IPS-18a (cell line): ENCODE data around the gene OCA2.
"Not testable (repeated sequence)": the region's sequence is repeated elsewhere in the genome, so short reads cannot be mapped to it uniquely, and the experiment has no call there.

ENCODE experiments used
- H3K27ac ChIP-seq: one replicate; pipeline ENCODE4 v1.5.1; 2013; ENCODE audit warnings: low read length
- H3K27me3 ChIP-seq: one replicate; pipeline ENCODE4 v1.6.1; 2013; ENCODE audit warnings: mild to moderate bottlenecking, low read length; ENCODE audit not compliant: control insufficient read depth, insufficient read depth
- H3K36me3 ChIP-seq: one replicate; pipeline ENCODE4 v1.6.1; 2013; ENCODE audit warnings: low read depth, low read length; ENCODE audit not compliant: control insufficient read depth
- H3K4me1 ChIP-seq: one replicate; pipeline ENCODE4 v1.6.1; 2013; ENCODE audit warnings: low read depth, low read length; ENCODE audit not compliant: control insufficient read depth
- H3K4me3 ChIP-seq: one replicate; pipeline ENCODE4 v1.5.1; 2013; ENCODE audit warnings: low read length
- H3K9ac ChIP-seq: one replicate; pipeline ENCODE4 v1.6.1; 2013; ENCODE audit warnings: mild to moderate bottlenecking, low read length, moderate library complexity
- H3K9me3 ChIP-seq: one replicate; pipeline ENCODE4 v1.6.1; 2013; ENCODE audit warnings: low read depth, low read length; ENCODE audit not compliant: control insufficient read depth

The OCA2 gene

DNA sequence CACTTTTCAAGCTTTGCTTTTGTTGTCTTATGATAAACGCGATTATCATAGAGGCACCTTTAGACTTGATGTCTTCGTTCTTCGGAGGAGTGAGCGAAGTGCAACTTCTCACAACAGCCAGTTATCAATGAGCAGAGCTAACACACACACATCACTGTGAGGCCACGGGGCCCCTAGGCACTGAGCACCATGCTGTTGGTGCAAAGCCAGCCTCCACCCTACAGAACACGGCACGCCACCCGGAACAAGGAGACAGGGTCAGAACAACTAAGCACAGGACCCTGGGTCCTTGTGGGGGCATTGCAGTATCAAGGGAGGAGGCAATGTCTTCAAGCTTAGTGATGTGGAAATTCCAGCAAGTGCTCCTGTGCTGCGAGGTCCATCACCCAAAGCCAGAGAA, 244.5 kb downstream of the OCA2 start:
- H3K9ac ChIP-seq: no peak overlapping the region
- H3K4me3 ChIP-seq: no peak overlapping the region
- H3K9me3 ChIP-seq: no peaks in the 10 kb centered on the region
- no peaks in the 10 kb centered on the region for H3K36me3 ChIP-seq
- H3K27me3 ChIP-seq: no peaks in the 10 kb centered on the region
- H3K4me1 ChIP-seq: no peaks in the 10 kb centered on the region
- no peak overlapping the region for H3K27ac ChIP-seq

DNA sequence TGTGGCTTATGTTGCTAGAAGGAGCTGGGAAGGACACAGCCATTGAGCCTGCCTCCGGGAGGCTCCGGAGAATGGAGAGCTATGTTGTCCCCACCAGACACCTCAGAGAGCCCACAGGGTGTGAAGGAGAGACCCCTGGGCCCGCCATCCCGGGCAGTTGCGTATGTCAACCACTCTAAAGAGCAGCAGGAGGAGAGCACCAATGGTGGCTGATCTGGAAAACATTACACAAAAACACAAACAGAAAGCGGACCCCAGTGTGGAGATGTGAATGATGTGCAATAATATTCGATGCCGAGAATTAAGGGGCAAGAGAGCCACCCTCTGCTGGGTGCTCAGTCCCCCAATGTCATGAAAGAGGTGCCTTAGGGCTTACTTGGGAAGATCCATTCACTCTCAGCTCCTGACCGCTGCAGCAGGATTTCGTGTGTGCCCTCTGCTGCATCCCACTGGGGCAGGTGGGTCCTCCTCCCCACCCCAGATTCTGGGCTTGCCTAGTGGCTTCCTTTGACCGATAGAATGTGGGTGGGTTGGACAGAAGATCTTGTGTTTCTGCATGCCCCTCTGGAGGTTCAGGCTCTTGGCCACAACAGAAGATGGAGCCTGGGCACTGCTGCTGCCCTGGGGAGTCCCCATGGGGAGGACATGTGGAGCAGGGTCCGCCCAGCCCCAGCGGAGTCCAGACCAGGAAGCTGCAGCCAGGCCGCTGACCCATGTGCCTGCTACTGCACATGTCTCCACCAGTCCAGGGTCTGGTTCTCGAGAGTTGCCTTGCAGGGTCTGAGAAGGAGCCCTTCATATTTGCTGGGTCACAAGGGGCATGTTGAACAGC, 245.3 kb downstream of the OCA2 start:
- H3K4me1 ChIP-seq: no peaks in the 10 kb centered on the region
- no peaks in the 10 kb centered on the region for H3K9me3 ChIP-seq
- H3K27ac ChIP-seq: no peak overlapping the region
- H3K36me3 ChIP-seq: no peaks in the 10 kb centered on the region
- no peak overlapping the region for H3K4me3 ChIP-seq
- H3K27me3 ChIP-seq: no peaks in the 10 kb centered on the region
- H3K9ac ChIP-seq: no peak overlapping the region

DNA sequence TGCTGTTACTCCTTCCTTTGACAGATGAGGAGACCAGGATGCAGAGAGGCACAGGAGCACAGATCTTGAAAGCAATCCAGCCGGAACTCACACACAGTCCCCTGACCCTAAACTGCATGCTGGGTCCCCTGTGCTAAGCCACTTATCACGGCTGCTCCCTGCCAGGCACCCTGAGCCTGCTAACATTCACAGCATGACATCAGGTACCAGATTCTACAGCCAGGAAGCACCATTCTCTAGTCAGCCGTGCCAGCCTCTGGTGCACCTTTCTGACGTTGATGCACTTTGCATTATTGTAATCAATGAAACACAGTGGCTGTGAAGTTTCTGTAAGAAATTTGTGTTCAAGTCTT, 247.3 kb downstream of the OCA2 start:
- Histone ChIP-seq H3K36me3 (no peaks in the 10 kb centered on the region), H3K27ac (no peak overlapping the region), H3K27me3 (no peaks in the 10 kb centered on the region), H3K9ac (no peak overlapping the region), H3K4me1 (no peaks in the 10 kb centered on the region), H3K4me3 (no peak overlapping the region), H3K9me3 (no peaks in the 10 kb centered on the region)

DNA sequence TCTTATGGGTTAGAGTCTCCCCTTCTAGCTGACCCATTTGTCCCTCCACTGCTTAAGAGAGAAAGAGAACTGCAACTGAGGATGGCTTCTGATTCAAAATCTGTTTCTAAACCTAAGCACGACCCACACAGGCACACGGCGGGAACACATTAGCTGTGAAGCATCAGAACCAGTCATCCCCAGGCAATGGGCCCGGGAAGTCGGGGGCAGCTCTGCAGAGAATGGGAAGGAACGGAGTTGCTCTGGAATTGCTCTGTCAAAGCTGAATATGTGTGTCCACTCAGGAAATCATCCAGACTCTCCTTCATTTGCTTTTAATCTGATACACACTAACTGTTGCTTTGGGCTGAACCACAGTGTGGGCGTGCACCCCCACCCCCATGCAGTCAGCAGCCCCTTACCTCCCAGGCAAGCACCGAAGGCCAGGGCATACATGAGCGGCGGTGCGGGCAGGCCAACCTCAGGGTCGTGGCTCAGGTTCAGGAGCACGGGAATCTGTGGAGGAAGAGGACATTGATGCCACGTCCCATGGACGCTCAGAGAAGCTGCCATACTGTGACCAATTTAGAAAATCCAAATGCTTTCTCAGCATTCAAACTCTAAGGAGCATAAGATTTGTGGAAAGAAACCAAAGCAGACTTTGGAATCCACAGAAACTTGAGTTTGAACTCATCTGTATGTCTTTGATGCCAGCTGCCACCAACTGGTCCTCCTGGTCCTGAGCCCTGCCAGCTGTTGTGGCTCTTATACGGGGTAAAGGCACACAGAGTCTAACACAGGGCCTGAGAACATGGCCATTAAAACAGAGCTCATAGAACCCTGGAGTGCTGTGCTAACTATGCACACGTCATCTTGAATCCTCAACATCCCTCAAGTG, 247.9 kb downstream of the OCA2 start:
- no peaks in the 10 kb centered on the region for H3K27me3 ChIP-seq
- H3K4me1 ChIP-seq: no peaks in the 10 kb centered on the region
- H3K4me3 ChIP-seq: no peak overlapping the region
- no peak overlapping the region for H3K27ac ChIP-seq
- H3K9me3 ChIP-seq: no peaks in the 10 kb centered on the region
- H3K9ac ChIP-seq: no peak overlapping the region
- H3K36me3 ChIP-seq: no peaks in the 10 kb centered on the region

DNA sequence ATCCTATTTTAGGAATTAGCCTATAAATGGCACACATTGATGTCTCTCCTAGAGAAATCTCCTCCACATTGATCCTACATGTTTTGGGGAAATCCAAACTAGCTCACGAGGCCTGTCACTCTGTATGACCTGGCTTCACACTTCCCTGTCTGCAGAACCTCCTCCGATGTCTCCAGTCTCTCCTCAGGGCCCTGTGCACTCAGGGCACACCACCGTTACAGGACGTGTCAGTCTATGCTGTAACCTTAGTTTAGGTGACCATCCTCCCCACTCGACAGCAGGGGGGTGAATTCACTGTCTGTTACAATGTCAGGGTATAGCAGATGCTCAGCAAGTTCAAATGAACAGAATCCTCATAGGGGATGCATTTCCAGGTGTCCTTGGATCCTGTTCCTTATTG, 249.1 kb downstream of the OCA2 start:
- Histone ChIP-seq H3K36me3 (no peaks in the 10 kb centered on the region), H3K27me3 (no peaks in the 10 kb centered on the region), H3K27ac (no peak overlapping the region), H3K4me1 (no peaks in the 10 kb centered on the region), H3K4me3 (no peak overlapping the region), H3K9me3 (no peaks in the 10 kb centered on the region), H3K9ac (no peak overlapping the region)

DNA sequence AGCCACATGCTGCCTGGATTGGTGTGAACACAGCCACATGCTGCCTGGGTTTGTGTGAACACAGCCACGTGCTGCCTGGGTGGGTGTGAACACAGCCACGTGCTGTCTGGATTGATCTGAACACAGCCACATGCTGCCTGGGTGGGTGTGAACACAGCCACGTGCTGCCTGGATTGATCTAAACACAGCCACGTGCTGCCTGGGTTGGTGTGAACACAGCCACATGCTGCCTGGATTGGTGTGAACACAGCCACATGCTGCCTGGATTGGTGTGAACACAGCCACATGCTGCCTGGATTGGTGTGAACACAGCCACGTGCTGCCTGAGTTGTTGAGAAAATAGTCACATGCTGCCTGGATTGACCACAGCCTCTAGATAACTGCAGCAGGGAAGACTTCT, 250.2 kb downstream of the OCA2 start:
- H3K4me3 ChIP-seq, H3K4me1 ChIP-seq, H3K9ac ChIP-seq, H3K27ac ChIP-seq, H3K27me3 ChIP-seq, H3K9me3 ChIP-seq, H3K36me3 ChIP-seq: not testable (repeated sequence)

DNA sequence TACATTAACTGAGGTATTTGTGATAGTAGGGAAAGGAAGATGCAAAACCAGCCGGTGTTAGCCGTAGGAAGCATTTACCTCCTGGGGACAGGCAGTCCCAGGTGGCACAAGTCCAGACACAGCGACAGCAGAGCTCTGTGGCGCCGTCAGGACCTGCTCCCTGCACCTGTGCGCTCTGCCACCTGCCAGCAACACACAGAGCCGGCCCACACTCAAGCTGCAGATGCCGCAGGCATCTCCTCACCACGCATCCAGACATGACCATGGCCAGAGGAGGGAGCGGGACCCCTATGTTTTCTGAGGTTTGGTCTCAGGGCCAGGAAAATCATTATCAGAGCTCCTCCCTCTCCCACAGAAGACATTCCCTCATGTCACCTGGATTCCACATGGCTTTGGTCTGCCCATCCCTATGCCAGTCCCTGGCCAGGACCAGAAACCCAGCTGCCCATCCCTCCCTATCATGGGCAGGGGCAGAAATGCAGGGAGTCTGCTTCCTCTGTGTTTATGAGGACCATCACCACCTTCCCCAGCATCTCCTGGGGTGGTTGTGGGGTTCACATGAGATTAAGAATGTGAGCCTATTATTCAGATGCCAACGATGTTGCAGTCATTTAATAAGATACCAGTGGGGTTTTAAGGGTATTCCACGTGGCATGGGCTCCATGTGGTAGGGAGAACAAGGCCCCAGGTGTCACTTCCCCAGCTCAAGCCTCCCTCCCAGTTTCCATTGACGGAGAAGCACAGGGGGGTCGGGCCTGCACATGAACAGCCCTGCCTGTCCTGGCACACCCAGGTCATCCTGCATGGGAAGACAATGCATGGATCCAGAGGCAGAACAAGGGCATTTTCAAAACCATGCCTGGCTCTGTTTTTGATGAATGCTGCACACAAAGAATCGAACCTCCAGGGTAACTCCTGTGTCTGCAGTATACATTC, 251.1 kb downstream of the OCA2 start:
- Histone ChIP-seq H3K27me3 (no peaks in the 10 kb centered on the region), H3K4me1 (no peaks in the 10 kb centered on the region), H3K27ac (no peak overlapping the region), H3K9ac (no peak overlapping the region), H3K4me3 (no peak overlapping the region), H3K36me3 (no peaks in the 10 kb centered on the region), H3K9me3 (no peaks in the 10 kb centered on the region)

DNA sequence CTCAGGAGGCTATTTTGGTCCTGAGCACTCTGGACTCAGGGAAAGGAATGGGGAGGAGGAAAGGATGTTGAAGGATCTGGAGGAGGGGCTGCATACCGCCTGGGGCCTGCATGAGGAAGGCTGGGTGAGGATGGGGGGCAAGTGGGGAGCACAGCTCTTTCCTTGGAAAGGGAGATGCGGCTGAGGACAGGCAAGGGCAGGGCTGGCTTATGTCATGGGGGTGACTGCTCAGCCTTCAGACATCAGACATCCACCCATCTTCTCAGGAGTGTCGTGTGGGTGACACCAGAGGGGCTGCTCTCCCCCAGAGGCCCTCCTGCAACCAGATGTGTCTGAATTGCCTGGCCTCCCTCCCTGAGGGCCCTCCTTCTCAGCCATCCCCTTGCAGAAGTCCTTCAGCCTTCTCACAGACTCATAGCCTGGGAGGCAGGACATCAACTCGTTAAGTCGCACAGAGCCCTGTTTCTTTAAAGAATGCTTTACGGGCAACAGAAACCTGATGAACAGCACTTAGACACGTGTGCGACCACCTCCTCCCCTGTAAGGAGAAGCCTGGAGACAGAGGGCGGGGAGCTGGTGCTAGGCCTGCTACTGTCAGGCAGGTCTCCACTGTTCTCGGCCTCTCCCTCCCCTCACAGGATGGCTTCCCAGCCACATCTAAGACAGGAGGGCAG, 252.3 kb downstream of the OCA2 start:
- no peaks in the 10 kb centered on the region for H3K9me3 ChIP-seq
- no peak overlapping the region for H3K4me3 ChIP-seq
- H3K36me3 ChIP-seq: no peaks in the 10 kb centered on the region
- no peaks in the 10 kb centered on the region for H3K4me1 ChIP-seq
- no peak overlapping the region for H3K9ac ChIP-seq
- no peaks in the 10 kb centered on the region for H3K27me3 ChIP-seq
- H3K27ac ChIP-seq: no peak overlapping the region

DNA sequence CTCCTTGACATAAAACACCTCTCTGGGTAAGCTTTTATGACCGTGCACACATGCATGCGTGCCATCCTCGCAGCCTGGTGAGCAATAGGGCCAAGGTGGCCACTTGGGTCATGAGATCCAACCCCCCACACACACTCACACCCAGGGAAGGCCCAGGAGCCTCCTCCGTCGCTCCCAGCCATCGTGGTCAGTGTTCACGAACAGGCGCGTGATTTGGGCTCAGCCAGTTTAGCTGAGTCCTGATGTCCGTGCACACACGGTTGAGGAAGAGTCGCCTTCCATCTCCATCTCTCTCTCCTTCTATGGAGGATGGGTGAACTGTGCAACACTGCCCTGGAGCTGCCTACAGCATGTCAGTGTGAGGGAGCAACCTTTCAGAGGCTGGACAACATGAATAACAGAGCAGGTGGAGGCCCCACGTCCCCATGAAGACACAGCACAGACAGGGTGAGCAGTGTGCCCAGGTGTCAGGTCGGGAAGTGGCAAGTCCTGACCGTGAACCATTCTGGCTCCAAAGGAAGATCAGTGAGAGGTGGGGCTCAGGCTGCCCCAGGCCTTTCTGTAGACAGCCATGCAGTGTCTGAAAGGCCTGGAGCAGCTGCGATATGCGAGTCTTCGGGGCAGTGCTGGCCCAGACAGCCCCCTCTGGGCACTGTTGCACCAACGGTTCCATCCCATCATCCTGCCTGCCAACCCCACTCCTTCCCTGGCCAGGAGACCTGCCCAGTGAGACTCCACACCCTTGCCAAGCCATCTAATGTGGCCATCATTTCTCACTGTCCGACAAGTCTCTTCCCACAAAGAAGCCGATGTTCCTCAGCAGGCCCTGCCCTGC, 253.4 kb downstream of the OCA2 start:
- Histone ChIP-seq H3K9me3 (no peaks in the 10 kb centered on the region), H3K4me1 (no peaks in the 10 kb centered on the region), H3K4me3 (no peak overlapping the region), H3K36me3 (no peaks in the 10 kb centered on the region), H3K9ac (no peak overlapping the region), H3K27me3 (no peaks in the 10 kb centered on the region), H3K27ac (no peak overlapping the region)

DNA sequence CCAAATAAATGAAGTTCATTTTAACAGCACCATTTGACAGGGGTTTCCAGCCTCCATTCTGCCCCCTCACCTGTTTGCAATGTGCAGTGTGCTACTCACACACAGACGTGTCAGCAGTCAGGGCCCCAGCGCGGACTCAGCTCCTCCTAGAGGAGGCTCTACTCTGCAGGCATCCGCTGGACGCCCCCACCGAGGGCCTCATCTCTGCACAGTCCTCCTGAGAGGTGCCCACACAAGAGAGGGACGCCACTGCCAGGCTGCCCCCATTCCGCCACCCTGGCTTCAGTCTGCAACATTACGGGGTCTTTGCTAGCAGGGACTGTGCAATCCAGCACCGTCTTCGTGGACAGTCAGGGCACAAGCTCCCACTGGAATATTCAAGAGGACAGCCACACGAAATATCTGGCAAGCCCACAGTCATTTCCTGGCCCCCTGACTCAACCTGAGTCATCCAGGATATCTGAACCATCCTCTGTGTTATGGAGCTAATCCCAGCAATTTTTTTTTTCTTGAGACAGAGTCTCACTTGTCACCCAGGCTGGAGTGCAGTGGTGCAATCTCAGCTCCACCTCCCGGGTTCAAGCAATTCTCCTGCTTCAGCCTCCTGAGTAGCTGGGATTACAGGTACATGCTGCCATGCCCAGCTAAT, 255.0 kb downstream of the OCA2 start:
- Histone ChIP-seq H3K9me3 (no peaks in the 10 kb centered on the region), H3K27ac (no peak overlapping the region), H3K9ac (no peak overlapping the region), H3K4me3 (no peak overlapping the region), H3K4me1 (no peaks in the 10 kb centered on the region), H3K27me3 (no peaks in the 10 kb centered on the region), H3K36me3 (no peaks in the 10 kb centered on the region)
